HL-60 (cell line): ENCODE data around the gene FBXL7.

Experiments
- CTCF ChIP-seq: IDR thresholded peaks from one replicate; pipeline ENCODE4 v1.5.1; 2011; ENCODE audit warnings: low read length, control low read depth, inconsistent platforms; ENCODE audit not compliant: insufficient read depth
- POLR2AphosphoS5 ChIP-seq: IDR thresholded peaks from 2 replicates; pipeline ENCODE4 v1.6.1; 2012; ENCODE audit warnings: low read depth
- REST ChIP-seq: IDR thresholded peaks from 2 replicates; pipeline ENCODE4 v1.6.1; 2012; ENCODE audit warnings: low read depth; ENCODE audit not compliant: insufficient replicate concordance

GRCh38 chr5:15506146-15506545 is 6.2 kb downstream of the FBXL7 start:
- TF ChIP-seq CTCF (no peak), REST (no peak), POLR2AphosphoS5 (no peak)
